HG03103 (cell line): Measurements from ENCODE around the gene CCDC107.

Source experiments
- ATAC-seq: cut with Tn5 transposase; IDR thresholded peaks from one replicate; pipeline ENCODE4 v1.9.1; 2021; ENCODE audit warnings: low read depth; ENCODE audit not compliant: unreplicated experiment

CCDC107 gene

DNA sequence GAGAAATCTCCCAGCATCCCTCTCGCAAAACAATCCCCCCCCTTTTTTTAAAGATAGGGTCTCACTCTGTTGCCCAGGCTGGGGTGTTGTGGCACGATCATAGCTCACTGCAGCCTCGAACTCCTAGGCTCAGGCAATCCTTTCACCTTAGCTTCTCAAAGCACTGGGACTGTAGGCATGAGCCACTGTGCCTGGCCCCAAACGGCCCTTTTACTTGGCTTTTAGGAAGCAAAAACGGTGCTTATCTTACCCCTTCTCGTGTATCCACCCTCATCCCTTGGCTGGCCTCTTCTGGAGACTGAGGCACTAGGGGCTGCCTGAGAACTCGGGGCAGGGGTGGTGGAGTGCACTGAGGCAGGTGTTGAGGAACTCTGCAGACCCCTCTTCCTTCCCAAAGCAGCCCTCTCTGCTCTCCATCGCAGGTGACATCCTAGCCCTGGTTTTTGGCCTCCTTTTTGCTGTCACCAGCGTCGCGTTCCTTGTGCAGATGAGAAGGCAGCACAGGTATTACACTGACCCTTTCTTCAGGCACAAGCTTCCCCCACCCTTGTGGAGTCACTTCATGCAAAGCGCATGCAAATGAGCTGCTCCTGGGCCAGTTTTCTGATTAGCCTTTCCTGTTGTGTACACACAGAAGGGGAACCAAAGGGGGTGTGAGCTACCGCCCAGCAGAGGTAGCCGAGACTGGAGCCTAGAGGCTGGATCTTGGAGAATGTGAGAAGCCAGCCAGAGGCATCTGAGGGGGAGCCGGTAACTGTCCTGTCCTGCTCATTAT lies 22.4 kb downstream of the CCDC107 start:
- ATAC-seq: no peak

DNA sequence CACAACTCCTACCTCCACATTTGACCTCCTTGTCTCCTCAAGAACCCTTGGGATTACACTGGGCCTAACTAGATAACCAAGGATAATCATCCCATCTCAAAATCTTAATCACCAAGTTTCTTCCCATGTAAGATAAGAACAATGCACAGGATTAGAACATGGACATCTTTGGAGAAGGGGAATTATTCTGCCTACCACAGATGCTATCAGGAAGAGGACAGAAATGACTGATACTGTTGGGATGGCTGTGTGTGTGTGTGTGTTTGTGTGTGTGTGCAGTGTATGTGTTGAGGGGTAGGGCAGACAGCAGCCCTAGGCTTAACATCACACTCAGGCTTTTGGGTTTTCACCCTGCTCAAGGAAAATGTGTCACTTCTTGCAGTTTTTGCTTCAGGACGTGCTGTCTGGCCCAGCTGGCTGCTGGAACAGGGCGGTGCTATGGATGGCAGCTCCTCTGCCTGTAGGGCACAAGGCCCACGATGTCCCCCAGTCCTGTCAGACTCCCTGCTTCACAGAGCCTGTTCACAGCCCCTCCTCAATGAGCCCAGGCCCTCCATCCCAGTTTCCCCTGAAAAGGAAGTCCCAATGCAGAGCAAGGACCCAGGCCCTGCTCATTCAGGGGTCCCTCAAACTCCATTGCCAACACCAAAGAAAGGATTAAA lies 23.4 kb downstream of the CCDC107 start:
- no peak for ATAC-seq

DNA sequence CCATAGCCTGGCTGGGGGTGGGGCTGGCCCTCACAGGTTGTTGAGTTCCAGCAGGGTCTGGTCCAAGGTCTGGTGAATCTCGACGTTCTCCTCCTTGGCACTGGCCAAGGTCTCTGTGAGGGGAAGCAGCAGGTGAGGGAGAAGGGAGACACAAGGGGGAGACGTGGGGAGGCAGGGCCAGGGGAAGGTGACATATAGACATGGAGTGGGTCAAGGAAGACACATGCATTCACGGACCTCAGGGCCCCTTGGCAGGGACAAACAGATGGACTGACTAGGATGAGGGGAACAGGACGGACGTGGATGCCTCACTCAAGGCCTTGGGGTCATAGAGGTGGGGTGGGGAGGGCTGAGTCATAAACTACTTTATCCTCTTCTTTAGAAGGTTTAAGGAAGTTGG lies 24.0 kb downstream of the CCDC107 start:
- no peak for ATAC-seq

DNA sequence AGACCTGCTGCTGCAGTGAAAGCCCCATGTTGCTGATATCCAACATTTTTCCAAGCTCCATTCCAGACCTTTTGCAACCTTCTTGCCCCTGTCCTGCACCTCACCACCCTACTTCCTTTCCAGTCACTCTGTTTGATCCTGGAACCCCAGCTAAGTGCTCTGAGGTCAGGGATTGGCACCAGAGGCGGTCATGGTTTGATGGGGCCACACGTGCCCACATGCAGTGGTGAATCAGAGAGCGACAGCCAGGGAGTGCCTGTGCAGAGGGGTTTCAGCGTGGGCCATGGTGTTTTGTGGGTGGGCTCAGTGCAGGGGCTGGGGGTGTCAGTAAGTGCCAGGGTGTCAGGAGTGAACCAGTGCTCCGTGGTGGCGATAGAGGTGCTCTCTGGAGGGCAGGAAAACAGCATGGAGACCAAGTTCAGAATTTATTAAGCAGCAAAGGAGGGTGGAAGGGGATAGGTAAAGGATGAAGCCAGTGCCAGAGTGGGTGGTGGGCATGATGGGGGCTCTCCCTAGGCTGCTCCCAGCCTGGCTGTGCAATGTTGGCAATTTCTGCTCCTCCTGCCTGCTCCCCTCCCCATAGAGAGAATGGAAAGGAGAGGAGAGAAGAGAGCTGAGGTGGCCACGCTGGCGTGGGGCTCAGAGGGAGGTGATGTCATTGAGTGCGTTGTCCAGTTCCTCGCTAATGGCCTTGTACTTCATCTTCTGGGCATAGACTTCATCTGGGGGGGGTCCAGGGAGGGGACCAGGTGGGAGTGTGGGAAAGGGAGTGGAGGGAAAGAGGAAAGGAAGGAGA lies 24.6 kb downstream of the CCDC107 start:
- ATAC-seq: no peak

DNA sequence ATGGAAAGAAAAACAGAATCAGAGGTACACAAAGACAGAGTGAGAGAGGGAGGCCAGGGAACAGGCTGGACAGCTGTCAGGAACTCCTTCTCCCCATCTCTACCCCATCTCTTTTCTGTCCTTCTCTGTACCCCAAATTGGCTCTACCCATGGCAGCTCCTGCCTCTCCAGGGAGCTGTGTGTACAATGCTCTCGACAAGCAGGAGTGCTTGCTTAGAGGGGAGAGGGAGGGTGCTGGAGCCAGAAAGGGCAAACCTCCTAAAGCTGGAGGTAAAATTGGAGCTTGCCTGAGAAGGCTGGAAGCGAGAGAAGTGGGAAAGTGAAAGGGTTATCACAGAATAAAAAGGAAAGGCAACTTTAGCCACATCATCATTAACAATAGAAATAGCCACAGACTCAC lies 25.2 kb downstream of the CCDC107 start:
- no peak for ATAC-seq

DNA sequence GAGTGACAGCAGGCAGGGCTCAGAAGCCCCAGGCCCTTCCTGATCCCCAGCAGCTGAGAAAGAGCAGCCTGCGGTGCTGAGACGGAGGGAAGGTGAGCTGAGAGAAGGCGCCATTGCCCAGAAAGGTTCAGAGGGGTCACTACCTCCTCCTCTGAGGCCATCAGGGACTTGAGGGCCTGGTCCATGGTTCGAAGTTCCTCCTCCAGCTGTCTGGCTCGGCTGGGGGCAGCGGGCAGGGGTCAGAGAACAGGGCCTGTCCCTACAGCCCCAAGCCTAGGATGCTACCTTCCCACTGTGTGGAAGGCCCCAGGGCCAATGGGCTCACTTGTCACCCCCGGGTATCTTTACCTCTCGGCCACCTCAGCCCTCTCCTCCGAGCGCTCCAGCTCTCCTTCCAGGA lies 26.8 kb downstream of the CCDC107 start:
- no peak for ATAC-seq

DNA sequence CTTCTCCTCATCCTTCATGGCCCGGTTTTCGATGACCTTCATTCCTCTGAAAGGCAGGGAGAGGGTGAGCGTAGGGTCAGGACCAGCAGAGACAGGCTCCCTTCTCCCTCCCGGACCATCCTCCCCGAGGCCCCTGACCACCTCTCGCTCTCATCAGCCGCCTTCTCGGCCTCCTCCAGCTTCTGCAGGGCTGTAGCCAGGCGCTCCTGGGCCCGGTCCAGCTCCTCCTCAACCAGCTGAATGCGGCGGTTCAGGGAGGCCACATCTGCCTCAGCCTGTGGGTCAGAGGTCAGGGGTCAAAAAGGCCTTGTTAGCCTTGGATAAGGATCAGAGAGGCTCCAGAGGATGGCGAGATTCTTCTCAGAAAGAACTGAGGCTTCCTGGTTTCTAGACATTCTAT lies 27.4 kb downstream of the CCDC107 start:
- ATAC-seq: no peak

DNA sequence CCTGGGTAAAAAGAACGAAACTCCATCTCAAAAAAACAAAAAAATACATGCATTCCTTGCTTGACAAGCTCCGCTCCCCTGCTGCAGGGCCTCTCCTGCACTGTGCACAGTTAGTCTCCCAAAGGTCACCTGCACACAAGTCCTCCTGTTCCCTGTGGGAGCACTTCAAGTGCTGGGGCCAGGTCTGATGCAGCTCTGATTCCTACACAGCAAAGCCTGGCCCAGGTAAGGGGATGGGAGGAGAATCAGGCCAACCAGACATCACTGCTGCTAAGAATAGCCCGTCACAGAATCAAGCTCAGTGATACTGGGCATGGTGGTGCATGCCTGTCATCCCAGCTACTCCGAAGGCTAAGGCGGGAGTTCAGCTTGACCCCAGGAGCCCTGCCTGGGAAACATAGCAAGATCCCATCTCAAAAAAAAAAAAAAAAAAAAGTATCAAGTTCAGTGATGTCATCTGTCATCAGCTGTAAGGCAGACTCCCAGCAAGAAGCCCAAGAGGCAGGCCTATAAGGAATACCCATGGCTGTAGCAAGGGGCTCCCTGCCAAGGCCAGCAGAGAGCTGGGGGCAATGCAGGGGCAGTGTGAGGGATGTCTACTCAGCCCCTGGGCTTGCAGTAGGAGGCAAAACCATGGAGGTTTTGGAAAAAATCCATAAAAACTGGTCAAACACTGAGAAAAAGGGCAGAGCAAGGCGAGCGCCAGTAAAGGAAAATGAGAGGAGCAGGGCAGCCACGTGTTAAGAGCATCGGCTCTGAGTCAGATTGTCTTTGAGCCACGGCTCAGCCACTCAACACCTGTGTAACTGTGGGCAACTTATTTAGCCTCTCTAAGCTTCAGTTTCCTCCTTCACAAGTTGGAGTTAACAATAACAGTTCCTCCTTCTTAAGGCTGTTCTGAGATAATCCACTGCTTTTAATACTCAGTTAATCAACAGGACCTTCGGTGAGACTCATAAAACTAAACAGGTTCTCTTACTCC lies 28.4 kb downstream of the CCDC107 start:
- ATAC-seq: no peak

DNA sequence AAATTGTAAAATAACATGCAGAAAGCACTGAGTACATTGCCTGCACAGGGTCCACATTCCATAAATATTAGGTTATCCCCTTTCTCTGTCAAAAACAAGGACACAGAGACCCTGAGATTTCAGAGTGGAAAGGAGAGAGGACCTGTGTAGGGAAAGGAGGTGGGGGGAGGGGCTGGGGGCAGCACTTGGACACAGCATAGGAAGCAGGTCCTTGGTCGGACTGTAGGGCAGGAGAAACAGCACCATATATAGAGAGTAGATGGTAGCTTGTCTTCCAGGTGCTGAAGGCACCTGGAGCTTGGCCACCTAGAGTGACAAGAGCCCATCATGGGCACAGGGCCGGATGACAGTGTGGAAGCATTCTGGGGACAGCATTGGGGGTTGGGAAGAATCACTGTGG lies 29.2 kb downstream of the CCDC107 start:
- ATAC-seq: no peak

DNA sequence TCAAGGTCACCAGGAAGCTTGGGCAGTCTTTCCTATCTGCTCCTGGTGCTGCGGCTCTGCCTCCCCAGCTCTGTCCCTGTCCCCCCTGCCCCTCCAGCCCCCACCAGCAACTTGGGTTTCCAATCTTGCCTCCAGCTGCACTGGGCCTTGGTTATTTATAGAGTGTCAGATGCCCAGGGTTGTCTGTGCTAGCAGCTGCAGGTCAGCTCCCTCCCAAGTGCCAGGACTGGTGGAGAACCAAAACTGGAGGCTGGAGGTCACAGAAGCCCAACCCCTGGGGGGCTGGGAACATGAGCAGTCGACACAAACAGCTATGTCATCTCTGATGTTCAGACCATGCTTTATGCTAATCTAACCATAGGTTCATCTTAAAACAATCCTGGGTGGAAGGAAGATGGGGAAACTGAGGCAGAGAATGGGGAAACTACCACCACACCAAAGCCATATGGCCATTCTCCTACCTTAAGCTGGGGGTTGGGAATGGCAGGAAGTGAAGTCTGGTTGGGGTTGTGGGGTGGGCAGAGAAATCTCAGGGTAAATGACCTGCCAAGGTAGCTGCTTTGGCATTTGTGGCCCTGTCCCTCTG lies 30.0 kb downstream of the CCDC107 start:
- ATAC-seq: no peak

DNA sequence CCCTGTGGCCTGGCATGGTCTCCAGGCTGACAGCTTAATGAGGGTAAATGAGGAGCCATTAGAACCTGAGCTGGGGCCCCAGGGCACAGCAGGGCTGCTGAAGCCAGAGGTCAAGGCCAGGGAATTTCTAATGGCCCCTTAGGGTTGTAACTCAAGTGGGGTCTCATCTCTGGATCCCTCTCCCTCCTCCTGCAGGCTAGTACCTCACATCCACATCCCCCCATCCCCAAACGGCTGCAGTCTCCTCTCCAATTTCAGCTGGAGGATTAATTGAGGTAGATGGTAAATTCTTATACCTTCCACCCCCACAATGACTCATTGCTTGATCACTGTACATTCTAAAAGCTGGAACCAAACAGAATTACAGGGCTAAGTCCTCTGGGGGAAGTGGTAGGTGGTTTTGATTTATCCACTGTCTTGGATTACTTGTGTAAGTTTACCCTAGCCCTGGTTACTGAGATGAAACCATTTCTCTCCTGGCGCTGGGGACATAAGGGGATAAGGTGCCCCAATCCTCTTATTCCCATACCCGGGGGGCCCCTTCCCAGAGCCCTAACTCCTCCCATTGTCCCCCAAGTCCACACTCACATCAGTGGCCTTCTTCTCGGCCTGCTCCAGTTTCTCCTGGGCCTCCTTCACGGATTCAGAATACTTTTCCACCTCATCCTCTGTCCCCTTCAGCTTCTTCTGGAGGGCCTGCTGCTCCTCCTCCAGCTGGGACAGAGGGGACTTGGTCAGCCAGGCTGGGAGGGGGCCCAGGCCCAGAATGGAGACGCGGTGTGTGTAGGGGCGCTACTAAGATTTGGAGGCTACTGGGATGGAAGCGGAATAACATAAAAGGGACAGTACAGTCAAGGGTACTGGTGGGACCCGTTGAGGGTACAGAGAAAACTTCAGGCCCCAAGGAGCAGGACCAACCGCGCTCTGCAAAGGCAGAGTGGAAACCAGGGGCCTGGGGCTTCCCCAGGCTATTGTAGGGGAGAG lies 30.8 kb downstream of the CCDC107 start:
- no peak for ATAC-seq

DNA sequence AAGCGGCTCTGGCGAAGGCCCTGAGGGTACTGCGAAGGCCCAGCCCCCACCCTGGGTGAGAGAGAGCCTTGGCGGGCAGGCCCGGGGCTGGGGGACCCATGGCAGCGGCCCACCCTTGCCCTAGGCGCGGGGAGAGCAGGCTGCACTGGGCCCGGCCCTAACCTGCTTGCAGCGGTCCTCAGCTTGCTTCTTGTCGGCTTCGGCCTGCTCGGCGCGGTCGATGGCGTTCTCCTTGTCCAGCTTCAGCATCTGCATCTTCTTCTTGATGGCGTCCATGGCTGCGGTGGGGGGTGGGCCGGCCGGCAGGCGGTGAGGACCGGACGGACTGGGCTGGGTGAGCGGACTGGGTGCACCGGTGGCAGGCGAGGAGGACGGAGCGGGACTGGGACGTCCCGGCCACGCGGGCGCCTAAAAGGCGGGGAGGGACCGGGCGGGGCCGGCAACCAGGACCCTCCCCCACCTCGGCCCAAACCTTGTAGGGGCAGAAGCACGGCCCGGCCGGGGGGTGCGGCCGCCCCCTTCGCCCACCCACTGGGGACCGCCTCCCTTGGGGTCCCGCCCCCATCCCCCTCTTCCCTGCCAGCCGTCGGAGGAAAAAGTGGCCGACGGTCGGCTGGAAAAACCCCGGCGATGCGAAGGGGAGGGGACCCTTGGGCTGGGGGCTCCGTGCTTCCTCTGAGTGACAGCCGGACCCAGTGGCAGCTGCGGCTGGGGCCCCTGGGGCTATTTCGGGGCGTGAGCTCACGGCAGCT lies 31.6 kb downstream of the CCDC107 start, which contains the start of gene TPM2:
Gene TPM2, minus strand, starts transcription at position 384 of the 752 bp plus-strand sequence. Its CDS starts 108 bp downstream, at position 276.
- ATAC-seq: no peak

DNA sequence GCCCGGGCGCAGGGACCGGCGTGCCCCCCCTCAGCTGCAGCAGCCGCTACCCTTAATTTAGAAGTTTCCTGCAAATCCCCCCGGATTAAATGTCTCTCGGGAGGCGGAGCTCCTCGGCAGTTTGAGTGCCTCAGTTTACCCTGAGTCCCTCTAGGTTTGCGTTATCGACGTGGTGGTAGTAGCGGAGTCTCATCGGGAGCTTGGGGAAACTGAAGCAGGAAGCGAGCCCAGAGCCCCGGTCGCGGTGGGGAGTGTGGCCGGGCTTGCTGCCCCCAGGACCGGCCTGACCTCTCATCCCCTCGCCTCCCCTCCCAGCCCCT lies 32.2 kb downstream of the CCDC107 start:
- ATAC-seq: no peak

DNA sequence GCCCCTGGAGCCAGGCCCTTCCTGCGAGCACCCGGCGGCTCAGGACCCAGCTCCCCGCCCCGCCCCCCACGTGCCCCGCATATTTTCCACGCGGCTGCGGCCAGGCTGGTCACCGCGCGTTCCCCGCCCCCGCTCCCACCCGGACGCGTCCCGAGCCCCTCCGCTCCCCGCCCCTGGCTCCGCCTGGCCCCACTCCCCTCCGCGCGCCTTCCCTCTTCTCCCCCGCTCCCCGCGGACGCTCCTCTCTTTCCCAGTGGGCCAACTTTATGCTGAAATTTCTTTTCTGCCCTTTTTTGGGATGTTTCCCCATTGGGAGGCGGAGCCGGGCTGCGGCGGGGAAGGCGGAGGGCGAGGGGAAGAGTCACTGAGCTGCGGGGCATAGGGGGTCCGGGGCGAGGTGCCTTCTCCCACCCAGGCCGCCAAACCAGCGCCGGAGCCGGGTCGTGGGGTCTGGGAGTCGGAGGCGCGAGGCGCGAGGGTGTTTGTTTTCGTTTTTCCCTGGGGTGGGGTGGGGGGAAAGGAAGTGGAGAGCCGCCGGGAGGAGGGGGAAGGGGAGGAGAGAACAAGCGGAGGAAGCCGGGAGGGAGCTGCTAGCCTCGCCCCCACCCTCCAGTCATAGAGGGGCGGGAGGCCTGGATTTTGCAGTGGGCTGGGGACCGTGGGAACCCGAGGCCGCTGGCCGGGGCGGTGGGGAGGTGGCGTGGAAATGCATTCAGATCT lies 32.7 kb downstream of the CCDC107 start:
- no peak for ATAC-seq

DNA sequence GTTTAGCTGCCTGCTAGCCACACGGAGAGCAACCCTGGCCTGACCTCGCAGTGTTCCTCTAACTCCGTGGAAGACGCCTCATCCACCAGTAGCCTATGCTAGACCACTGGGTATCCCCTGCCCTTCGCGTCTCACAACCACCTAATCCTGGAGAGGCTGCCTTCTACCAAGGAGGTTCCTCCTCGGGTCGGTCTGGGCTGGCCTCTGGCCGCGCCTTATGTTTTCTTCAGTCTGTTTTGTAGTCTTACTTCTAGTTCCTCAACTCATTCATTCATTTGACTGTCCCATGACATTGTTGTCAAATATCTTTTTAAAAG lies 33.2 kb downstream of the CCDC107 start:
- no peak for ATAC-seq

DNA sequence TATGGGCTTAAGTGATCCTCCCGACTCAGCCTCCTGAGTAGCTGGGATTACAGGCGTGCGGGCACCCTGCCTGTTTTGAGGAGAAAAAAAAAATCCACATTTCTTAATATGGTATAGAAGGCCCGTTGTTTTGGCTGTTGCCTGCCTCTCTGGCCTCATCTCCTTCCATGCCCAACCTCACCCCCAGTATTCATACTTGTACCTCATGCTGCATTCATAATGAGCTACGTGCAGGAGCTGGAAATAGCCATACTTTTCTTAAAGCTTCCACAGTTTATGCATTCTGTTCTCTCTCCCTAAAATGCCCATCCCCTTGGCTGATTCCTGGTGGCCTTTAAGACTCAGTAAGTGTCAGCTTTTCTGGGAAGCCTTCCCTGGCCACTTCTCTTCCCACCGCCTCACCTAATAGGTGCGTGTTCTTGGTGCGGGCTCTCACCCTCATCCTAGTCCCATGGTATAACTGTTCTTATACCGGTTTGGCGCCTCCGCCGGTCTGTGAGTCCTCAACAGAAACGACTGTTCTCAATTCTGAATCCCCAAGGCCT lies 33.7 kb downstream of the CCDC107 start:
- ATAC-seq: no peak

DNA sequence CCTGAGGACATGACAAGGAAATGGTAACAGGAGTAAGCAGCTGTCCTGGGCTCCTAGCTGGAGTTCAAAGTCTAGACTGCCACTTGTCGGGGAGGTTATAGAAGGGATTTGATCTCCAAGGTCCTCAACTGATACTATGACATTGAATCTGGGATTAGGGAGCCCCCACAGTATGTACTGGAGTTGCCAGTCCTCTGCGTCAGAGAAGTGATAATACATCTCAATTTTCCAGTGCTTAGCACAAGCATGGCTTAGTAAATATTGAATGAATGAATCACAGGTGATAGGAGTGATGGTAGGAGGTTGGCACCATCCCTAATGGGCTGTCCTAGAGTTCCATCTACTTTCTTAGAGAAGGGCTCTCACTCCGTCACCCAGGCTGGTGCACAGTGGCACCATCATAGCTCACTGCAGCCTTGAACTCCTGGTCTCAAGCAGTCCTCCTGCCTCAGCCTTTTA lies 37.9 kb downstream of the CCDC107 start:
- no peak for ATAC-seq
